22Rv1 (cell line): ENCODE measurements around the gene APOBEC3H.

ENCODE experiments used
- H3K27ac ChIP-seq: fragments of 450-650 bp; 2 replicates; pipeline ENCODE4 v1.5.1; 2017
- CTCF ChIP-seq: fragments of 450-650 bp; IDR thresholded peaks from 2 replicates; pipeline ENCODE4 v1.5.1; 2017; ENCODE audit warnings: mild to moderate bottlenecking
- ZFX ChIP-seq: fragments of 450-650 bp; IDR thresholded peaks from 2 replicates; pipeline ENCODE4 v1.6.1; 2017; ENCODE audit warnings: antibody characterized with exemption, borderline replicate concordance

Gene APOBEC3H

GRCh38 chr22:39125622-39126021 is 28.6 kb downstream of the APOBEC3H start:
- no peak overlapping the region for H3K27ac ChIP-seq
- TF ChIP-seq CTCF = no peak
- TF ChIP-seq ZFX = no peak

DNA sequence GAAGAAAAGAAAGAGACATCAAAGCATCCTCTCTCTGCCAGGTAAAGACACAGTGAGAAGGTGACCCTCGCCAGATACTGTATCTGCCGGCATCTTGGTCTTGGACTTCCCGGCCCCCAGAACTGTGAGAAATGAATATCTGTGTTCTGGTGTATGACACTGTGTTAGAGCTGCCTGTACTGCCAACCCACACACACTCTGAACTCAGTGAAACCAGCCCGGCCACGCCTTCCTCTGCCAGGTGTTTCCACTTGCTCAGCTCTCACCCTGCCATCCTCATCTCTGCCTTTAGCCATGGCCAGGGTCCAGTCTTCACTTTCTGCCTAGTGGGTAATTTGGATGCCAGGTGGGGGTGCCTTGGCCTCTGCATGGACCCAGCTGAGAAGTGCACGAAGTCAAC is 31.5 kb downstream of the APOBEC3H start:
- TF ChIP-seq ZFX (no peak), CTCF (no peak)
- no peak overlapping the region for H3K27ac ChIP-seq

- H3K27ac ChIP-seq = no peak overlapping the region
- TF ChIP-seq CTCF = no peak
- TF ChIP-seq ZFX = no peak
Observed at GRCh38 chr22:39129081-39129480, 32.0 kb downstream of the APOBEC3H start.

GRCh38 chr22:39129746-39130145 is 32.7 kb downstream of the APOBEC3H start:
- no peak for TF ChIP-seq CTCF
- TF ChIP-seq ZFX = no peak
- no peak overlapping the region for H3K27ac ChIP-seq

- no peak for TF ChIP-seq CTCF
- TF ChIP-seq ZFX = no peak
- H3K27ac ChIP-seq = no peak overlapping the region
Observed at GRCh38 chr22:39130152-39130704, 33.2 kb downstream of the APOBEC3H start.

- H3K27ac ChIP-seq = no peak overlapping the region
- no peak for TF ChIP-seq CTCF
- no peak for TF ChIP-seq ZFX
Observed at GRCh38 chr22:39130892-39131855, 34.1 kb downstream of the APOBEC3H start.

DNA sequence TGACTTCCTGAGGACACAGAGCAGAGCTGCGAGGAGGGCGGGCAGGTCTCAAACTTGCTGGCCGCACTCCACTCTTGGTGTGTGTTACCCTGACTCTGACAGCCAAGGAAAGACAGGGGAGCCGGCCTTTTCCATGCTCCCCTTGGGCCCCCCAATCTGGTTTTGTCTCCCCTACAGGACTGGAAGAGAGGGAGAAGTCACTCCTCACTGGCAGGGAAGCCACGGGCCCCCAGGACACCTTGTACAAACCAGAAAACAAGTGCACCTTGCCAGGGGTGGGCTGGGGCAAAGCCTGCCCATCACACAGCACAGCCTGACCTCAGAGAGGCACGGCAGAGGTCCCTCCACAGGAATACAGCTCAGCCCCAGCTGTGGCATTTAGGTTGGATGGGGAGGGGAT is 35.2 kb downstream of the APOBEC3H start:
- TF ChIP-seq CTCF (no peak), ZFX (no peak)

More for the DNA sequence above, 35.2 kb downstream of the APOBEC3H start:
- no peak overlapping the region for H3K27ac ChIP-seq
